HepG2 (cell line): ENCODE results near the gene KCND3. TPM values are rescaled to one million over a fixed set of nuclear protein-coding genes. Genes with fewer than 3 reads are reported as not detected.

Source experiments
- ATAC-seq: fragments of 200-7000 bp; cut with Tn5 transposase; 3 replicates; pipeline ENCODE4 v1.9.1; 2020; ENCODE audit warnings: mild to moderate bottlenecking, moderate library complexity
- BruUV-seq: library from RNA; stranded (reverse); fragments of 400-500 nt; replicated peaks from 2 replicates; lab custom pipeline; 2021; lab: Mats Ljungman, UMichigan
- CTCF ChIA-PET: fragments of 300-600 bp; formaldehyde crosslinking; extraction: SDS; loops from one replicate; lab custom pipeline; 2021; ENCODE audit warnings: low total read pairs, inconsistent platforms, low intra/inter-chr PET ratio; lab: Yijun Ruan, JAX
- POLR2A ChIA-PET: fragments of 350-600 bp; sonication (Branson Sonifier 250); formaldehyde crosslinking; loops from one replicate; lab custom pipeline; 2020; ENCODE audit warnings: antibody characterized with exemption, inconsistent platforms; lab: Yijun Ruan, JAX
- DNase-seq: peaks from one replicate; pipeline ENCODE4 v3.0.0-alpha.2; 2015; ENCODE audit warnings: low spot score
- FAIRE-seq: peaks from 3 replicates; lab custom pipeline; 2011; peaks lifted over from hg19 to GRCh38; lab: Jason Lieb, UNC
- H2AFZ ChIP-seq: one replicate; pipeline ENCODE4 v1.6.1; 2011; ENCODE audit warnings: low read length, inconsistent platforms
- H3K27ac ChIP-seq: fragments of 300-600 bp; 3 replicates; pipeline ENCODE4 v1.8.0; 2011; ENCODE audit warnings: mixed run types, mild to moderate bottlenecking, mixed read lengths, low read length, inconsistent platforms; ENCODE audit not compliant: insufficient read depth; ENCODE audit errors: extremely low read length
- H3K27me3 ChIP-seq, 2 experiments: fragments of 200-600 bp in 1 of 2; 2 replicates in 1 of 2; 3 replicates in 1 of 2; pipeline versions ENCODE4 v1.6.0 to v1.8.0; 2011; ENCODE audit warnings: low read length in 2 of 2, mild to moderate bottlenecking in 2 of 2, moderate library complexity in 2 of 2, inconsistent platforms in 1 of 2; ENCODE audit not compliant: insufficient read depth in 2 of 2, control insufficient read depth in 1 of 2
- H3K36me3 ChIP-seq, 2 experiments: fragments of 200-600 bp in 1 of 2; replicated peaks in 1 of 2; 2 replicates in 1 of 2; 3 replicates in 1 of 2; pipeline versions ENCODE4 v1.5.1 to v1.8.0; 2011; ENCODE audit warnings: low read length in 2 of 2, inconsistent platforms in 1 of 2; ENCODE audit not compliant: insufficient read depth in 2 of 2, control insufficient read depth in 1 of 2
- H3K4me1 ChIP-seq: 2 replicates; pipeline ENCODE4 v1.5.1; 2012; ENCODE audit warnings: low read length, inconsistent platforms; ENCODE audit not compliant: insufficient read depth
- H3K4me2 ChIP-seq: 2 replicates; pipeline ENCODE4 v1.6.0; 2011; ENCODE audit warnings: low read depth, low read length, inconsistent platforms
- H3K4me3 ChIP-seq, 3 experiments: fragments of 200-600 bp in 1 of 3; sonication (generic), shearing (Covaris generic) in 1 of 3; replicated peaks in 1 of 3; 2 replicates each; pipeline ENCODE4 v1.5.1; 2011 to 2016; ENCODE audit warnings: low read length in 3 of 3, inconsistent platforms in 2 of 3, low read depth in 2 of 3, mild to moderate bottlenecking in 2 of 3, control low read depth in 1 of 3, mixed read lengths in 1 of 3; ENCODE audit not compliant: insufficient read depth in 1 of 3
- H3K79me2 ChIP-seq: one replicate; pipeline ENCODE4 v1.6.1; 2011; ENCODE audit warnings: low read length, inconsistent platforms; ENCODE audit not compliant: insufficient read depth
- H3K9ac ChIP-seq: 2 replicates; pipeline ENCODE4 v1.6.0; 2011; ENCODE audit warnings: mild to moderate bottlenecking, low read depth, low read length, inconsistent platforms; ENCODE audit not compliant: insufficient read depth
- H3K9me3 ChIP-seq: 2 replicates; pipeline ENCODE4 v1.5.1; 2012; ENCODE audit warnings: mild to moderate bottlenecking, low read length
- H4K20me1 ChIP-seq: 2 replicates; pipeline ENCODE4 v1.6.0; 2011; ENCODE audit warnings: inconsistent platforms, mild to moderate bottlenecking, low read length, moderate library complexity; ENCODE audit not compliant: insufficient read depth
- CBFB ChIP-seq: sonication (generic); formaldehyde crosslinking; IDR thresholded peaks from 2 replicates; pipeline ENCODE4 v1.4.0; 2020; ENCODE audit warnings: missing genetic modification reagents
- POLR2AphosphoS5 ChIP-seq: IDR thresholded peaks from 2 replicates; pipeline ENCODE4 v1.6.1; 2012; ENCODE audit warnings: low read depth, low read length
- SP140L ChIP-seq: sonication (generic); formaldehyde crosslinking; IDR thresholded peaks from 2 replicates; pipeline ENCODE4 v1.4.0; 2020; ENCODE audit warnings: missing genetic modification reagents, borderline replicate concordance
- SRF ChIP-seq: IDR thresholded peaks from 2 replicates; pipeline ENCODE4 v1.6.1; 2011; ENCODE audit warnings: mild to moderate bottlenecking, low read depth, low read length, moderate library complexity
- ZNF644 ChIP-seq: IDR thresholded peaks from 2 replicates; pipeline ENCODE4 v1.6.1; 2016; ENCODE audit warnings: low read depth
- ZNF703 ChIP-seq: sonication (generic); formaldehyde crosslinking; IDR thresholded peaks from 2 replicates; pipeline ENCODE4 v1.5.1; 2020; ENCODE audit warnings: missing genetic modification reagents, mild to moderate bottlenecking, moderate library complexity, borderline replicate concordance
- WGBS: methylation state at CpG from one replicate; pipeline ENCODE4 v1.1.6; 2017; ENCODE audit warnings: low lambda C conversion rate; 5-methylcytosine and 5-hydroxymethylcytosine counted together
- in situ Hi-C: cut with HindIII; loops from 2 replicates; pipeline ENCODE4 v1.10.0; 2017; ENCODE audit warnings: low pct_unique_long_range_greater_than_20kb; ENCODE audit not compliant: extremely low pct_ligation_motif_present
- intact Hi-C: fragments of 100-400 bp; cut with micrococcal nuclease; formaldehyde crosslinking; loops from one replicate; pipeline ENCODE4 v1.10.0; 2022; ENCODE audit not compliant: unreplicated experiment
- polyA plus RNA-seq, 8 experiments: library from polyadenylated mRNA; depleted of rRNA in 3 of 8; stranded (reverse) in 7 of 8; unstranded in 1 of 8; fragments of >200 nt; fragmentation: Illumina TruSeq in 4 of 8; extraction: Trizol in 4 of 8; gene quantifications; 2 replicates each; pipeline versions ENCODE4 v1.2.1 to v1.2.3, GENCODE V29; 2011 to 2016; ENCODE audit warnings: low read depth in 4 of 8, missing spikeins in 1 of 8, mixed read lengths in 1 of 8; ENCODE audit not compliant: insufficient read depth in 1 of 8
- total RNA-seq, 5 experiments: library from RNA; depleted of rRNA; stranded (reverse); fragments of >200 nt; fragmentation: Illumina TruSeq; extraction: Trizol; gene quantifications; 2 replicates each; pipeline ENCODE4 v1.2.3, GENCODE V29; 2016; ENCODE audit warnings: low read depth in 1 of 5
- TF ChIP-seq, protein P1 (sequence below): sonication (generic); formaldehyde crosslinking; IDR thresholded peaks from 2 replicates; pipeline ENCODE4 v1.5.1; 2020; ENCODE audit warnings: missing genetic modification reagents, mild to moderate bottlenecking, borderline replicate concordance
- TF ChIP-seq, protein P2 (sequence below): sonication (generic); formaldehyde crosslinking; IDR thresholded peaks from 2 replicates; pipeline ENCODE4 v1.4.0; 2020; ENCODE audit warnings: missing genetic modification reagents
- TF ChIP-seq, protein P3 (sequence below): sonication (generic); formaldehyde crosslinking; IDR thresholded peaks from 2 replicates; pipeline ENCODE4 v1.5.1; 2020; ENCODE audit warnings: missing genetic modification reagents, mild to moderate bottlenecking, borderline replicate concordance
- TF ChIP-seq, protein P4 (sequence below): IDR thresholded peaks from 2 replicates; pipeline ENCODE4 v1.6.1; 2012; ENCODE audit warnings: inconsistent platforms
- TF ChIP-seq, protein P5 (sequence below): sonication (generic); formaldehyde crosslinking; IDR thresholded peaks from 2 replicates; pipeline ENCODE4 v1.4.0; 2020; ENCODE audit warnings: mild to moderate bottlenecking, missing genetic modification reagents, borderline replicate concordance

Gene KCND3
- total and polyA plus RNA-seq, 2 of the 13 experiments (the other 11 are each of a cell fraction or from before 2014, with no cell fraction given) = 0.04 TPM; not detected in 1

DNA sequence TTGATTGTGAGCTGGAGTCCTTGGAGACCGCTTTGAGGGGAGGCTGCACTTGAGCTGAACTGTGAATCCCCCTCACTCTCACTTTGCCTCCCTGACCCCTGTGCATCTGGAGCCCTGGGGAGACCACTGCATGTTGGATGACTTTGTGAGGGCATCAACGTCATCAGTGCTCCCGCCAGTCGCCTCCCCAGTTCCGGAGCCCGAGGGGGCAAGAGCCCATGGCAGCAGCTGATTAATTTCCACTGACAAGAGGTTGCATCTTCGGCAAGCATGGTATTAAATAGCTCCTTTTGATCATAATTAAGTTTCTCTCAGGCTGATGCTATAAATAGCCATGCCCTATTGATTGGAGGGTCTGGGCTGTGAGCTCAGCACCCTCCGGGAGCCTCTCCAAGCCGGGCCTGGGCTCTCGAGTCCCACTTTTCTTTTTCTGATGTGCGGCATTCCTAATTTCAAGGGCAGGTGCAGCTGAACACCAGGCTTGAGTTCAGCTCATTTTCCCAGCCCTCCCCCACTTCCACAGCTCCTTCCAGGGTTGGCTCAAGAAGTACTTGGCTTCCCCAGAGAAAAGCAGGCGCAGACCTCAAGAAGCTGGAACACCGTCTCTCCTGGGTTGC is 33.2 kb downstream of the KCND3 start:
- no peak overlapping the region for H3K4me3 ChIP-seq
- peaks cover 0 to 8% of the 10 kb centered on the region in 2 experiments; a peak in 1 of 5 replicates for H3K27me3 ChIP-seq
- in situ Hi-C loops (no loop called here), intact Hi-C loops (no loop called here)
- H3K4me1 ChIP-seq = no peaks in the 10 kb centered on the region
- no peaks in the 10 kb centered on the region for H3K36me3 ChIP-seq
- ATAC-seq (no peak), FAIRE-seq (no peak), DNase-seq (no peak)
- H3K9ac ChIP-seq = no peak overlapping the region
- no peaks in the 10 kb centered on the region for H4K20me1 ChIP-seq
- ChIA-PET CTCF (no interaction called here), POLR2A (no interaction called here)
- no TSS peak for BruUV-seq
- H3K9me3 ChIP-seq = no peaks in the 10 kb centered on the region
- no peak overlapping the region for H3K4me2 ChIP-seq
- 65% methylated on average over 10 of the region's 13 CpGs for WGBS
- no peak overlapping the region for H2AFZ ChIP-seq
- H3K79me2 ChIP-seq = no peaks in the 10 kb centered on the region
- no peak overlapping the region for H3K27ac ChIP-seq
- TF ChIP-seq POLR2AphosphoS5 (no peak), SP140L (CRISPR knock-in tag) (no peak), CBFB (CRISPR knock-in tag) (no peak), ZNF644 (no peak), SRF (no peak), ZNF703 (CRISPR knock-in tag) (no peak)
- TF ChIP-seq, protein P1, sequence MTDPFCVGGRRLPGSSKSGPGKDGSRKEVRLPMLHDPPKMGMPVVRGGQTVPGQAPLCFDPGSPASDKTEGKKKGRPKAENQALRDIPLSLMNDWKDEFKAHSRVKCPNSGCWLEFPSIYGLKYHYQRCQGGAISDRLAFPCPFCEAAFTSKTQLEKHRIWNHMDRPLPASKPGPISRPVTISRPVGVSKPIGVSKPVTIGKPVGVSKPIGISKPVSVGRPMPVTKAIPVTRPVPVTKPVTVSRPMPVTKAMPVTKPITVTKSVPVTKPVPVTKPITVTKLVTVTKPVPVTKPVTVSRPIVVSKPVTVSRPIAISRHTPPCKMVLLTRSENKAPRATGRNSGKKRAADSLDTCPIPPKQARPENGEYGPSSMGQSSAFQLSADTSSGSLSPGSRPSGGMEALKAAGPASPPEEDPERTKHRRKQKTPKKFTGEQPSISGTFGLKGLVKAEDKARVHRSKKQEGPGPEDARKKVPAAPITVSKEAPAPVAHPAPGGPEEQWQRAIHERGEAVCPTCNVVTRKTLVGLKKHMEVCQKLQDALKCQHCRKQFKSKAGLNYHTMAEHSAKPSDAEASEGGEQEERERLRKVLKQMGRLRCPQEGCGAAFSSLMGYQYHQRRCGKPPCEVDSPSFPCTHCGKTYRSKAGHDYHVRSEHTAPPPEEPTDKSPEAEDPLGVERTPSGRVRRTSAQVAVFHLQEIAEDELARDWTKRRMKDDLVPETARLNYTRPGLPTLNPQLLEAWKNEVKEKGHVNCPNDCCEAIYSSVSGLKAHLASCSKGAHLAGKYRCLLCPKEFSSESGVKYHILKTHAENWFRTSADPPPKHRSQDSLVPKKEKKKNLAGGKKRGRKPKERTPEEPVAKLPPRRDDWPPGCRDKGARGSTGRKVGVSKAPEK (CRISPR knock-in tag) = no peak
- TF ChIP-seq, protein P2, sequence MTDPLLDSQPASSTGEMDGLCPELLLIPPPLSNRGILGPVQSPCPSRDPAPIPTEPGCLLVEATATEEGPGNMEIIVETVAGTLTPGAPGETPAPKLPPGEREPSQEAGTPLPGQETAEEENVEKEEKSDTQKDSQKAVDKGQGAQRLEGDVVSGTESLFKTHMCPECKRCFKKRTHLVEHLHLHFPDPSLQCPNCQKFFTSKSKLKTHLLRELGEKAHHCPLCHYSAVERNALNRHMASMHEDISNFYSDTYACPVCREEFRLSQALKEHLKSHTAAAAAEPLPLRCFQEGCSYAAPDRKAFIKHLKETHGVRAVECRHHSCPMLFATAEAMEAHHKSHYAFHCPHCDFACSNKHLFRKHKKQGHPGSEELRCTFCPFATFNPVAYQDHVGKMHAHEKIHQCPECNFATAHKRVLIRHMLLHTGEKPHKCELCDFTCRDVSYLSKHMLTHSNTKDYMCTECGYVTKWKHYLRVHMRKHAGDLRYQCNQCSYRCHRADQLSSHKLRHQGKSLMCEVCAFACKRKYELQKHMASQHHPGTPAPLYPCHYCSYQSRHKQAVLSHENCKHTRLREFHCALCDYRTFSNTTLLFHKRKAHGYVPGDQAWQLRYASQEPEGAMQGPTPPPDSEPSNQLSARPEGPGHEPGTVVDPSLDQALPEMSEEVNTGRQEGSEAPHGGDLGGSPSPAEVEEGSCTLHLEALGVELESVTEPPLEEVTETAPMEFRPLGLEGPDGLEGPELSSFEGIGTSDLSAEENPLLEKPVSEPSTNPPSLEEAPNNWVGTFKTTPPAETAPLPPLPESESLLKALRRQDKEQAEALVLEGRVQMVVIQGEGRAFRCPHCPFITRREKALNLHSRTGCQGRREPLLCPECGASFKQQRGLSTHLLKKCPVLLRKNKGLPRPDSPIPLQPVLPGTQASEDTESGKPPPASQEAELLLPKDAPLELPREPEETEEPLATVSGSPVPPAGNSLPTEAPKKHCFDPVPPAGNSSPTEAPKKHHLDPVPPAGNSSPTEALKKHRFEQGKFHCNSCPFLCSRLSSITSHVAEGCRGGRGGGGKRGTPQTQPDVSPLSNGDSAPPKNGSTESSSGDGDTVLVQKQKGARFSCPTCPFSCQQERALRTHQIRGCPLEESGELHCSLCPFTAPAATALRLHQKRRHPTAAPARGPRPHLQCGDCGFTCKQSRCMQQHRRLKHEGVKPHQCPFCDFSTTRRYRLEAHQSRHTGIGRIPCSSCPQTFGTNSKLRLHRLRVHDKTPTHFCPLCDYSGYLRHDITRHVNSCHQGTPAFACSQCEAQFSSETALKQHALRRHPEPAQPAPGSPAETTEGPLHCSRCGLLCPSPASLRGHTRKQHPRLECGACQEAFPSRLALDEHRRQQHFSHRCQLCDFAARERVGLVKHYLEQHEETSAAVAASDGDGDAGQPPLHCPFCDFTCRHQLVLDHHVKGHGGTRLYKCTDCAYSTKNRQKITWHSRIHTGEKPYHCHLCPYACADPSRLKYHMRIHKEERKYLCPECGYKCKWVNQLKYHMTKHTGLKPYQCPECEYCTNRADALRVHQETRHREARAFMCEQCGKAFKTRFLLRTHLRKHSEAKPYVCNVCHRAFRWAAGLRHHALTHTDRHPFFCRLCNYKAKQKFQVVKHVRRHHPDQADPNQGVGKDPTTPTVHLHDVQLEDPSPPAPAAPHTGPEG = no peak
- TF ChIP-seq, protein P3, sequence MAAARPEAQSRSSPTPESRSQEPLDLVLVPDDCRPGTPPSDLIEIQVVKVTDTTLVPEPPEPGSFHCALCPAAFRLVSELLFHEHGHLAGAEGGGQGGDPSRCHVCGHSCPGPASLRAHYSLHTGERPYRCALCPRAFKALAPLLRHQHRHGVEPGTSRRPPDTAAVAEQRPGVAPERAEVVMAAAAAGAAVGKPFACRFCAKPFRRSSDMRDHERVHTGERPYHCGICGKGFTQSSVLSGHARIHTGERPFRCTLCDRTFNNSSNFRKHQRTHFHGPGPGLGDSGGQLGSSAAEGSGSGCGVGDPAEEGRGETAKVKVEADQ (CRISPR knock-in tag) = no peak
- TF ChIP-seq, protein P4, sequence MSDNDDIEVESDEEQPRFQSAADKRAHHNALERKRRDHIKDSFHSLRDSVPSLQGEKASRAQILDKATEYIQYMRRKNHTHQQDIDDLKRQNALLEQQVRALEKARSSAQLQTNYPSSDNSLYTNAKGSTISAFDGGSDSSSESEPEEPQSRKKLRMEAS = no peak
- TF ChIP-seq, protein P5, sequence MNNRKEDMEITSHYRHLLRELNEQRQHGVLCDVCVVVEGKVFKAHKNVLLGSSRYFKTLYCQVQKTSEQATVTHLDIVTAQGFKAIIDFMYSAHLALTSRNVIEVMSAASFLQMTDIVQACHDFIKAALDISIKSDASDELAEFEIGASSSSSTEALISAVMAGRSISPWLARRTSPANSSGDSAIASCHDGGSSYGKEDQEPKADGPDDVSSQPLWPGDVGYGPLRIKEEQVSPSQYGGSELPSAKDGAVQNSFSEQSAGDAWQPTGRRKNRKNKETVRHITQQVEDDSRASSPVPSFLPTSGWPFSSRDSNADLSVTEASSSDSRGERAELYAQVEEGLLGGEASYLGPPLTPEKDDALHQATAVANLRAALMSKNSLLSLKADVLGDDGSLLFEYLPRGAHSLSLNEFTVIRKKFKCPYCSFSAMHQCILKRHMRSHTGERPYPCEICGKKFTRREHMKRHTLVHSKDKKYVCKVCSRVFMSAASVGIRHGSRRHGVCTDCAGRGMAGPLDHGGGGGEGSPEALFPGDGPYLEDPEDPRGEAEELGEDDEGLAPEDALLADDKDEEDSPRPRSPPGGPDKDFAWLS = no peak
